Neuron (in vitro differentiated cells): ENCODE results near the gene MISP3.

Experiments used
- H2AFZ ChIP-seq: one replicate; pipeline ENCODE4 v1.6.1; 2013; ENCODE audit warnings: low read depth, mild to moderate bottlenecking, inconsistent platforms, low read length, moderate library complexity
- H3K27me3 ChIP-seq: one replicate; pipeline ENCODE4 v1.6.1; 2013; ENCODE audit warnings: low read length; ENCODE audit not compliant: insufficient read depth
- H3K36me3 ChIP-seq: one replicate; pipeline ENCODE4 v1.6.1; 2013; ENCODE audit warnings: low read length; ENCODE audit not compliant: insufficient read depth
- H3K4me1 ChIP-seq: one replicate; pipeline ENCODE4 v1.6.1; 2013; ENCODE audit warnings: low read length; ENCODE audit not compliant: insufficient read depth
- H3K4me3 ChIP-seq: 2 replicates; pipeline ENCODE4 v1.5.1; 2013; ENCODE audit warnings: mild to moderate bottlenecking, low read length, moderate library complexity
- H3K9me3 ChIP-seq: one replicate; pipeline ENCODE4 v1.6.1; 2013; ENCODE audit warnings: low read length

Gene MISP3

GRCh38 chr19:14091081-14091812 is 18.7 kb downstream of the MISP3 start:
- peak overlapping the region; percentile 58 for H3K4me3 ChIP-seq

GRCh38 chr19:14091813-14092462 is 19.4 kb downstream of the MISP3 start:
- Histone ChIP-seq H3K36me3 (peaks cover 22% of the 10 kb centered on the region), H3K4me3 (peak overlapping the region; percentile 58), H3K27me3 (no peaks in the 10 kb centered on the region), H2AFZ (peak overlapping the region; percentile 46), H3K4me1 (peaks cover 10% of the 10 kb centered on the region), H3K9me3 (peaks cover 7% of the 10 kb centered on the region)

More at GRCh38 chr19:14091081-14091812, 18.7 kb downstream of the MISP3 start:
- peaks cover 7% of the 10 kb centered on the region for H3K9me3 ChIP-seq
- H2AFZ ChIP-seq: peak overlapping the region; percentile 46
- H3K4me1 ChIP-seq: peaks cover 10% of the 10 kb centered on the region
- H3K27me3 ChIP-seq: no peaks in the 10 kb centered on the region
- peaks cover 18% of the 10 kb centered on the region for H3K36me3 ChIP-seq

GRCh38 chr19:14093117-14093823 is 20.7 kb downstream of the MISP3 start:
- no peaks in the 10 kb centered on the region for H3K27me3 ChIP-seq
- H2AFZ ChIP-seq: no peak overlapping the region
- H3K4me1 ChIP-seq: peaks cover 10% of the 10 kb centered on the region
- H3K36me3 ChIP-seq: peaks cover 26% of the 10 kb centered on the region
- no peak overlapping the region for H3K4me3 ChIP-seq
- peaks cover 7% of the 10 kb centered on the region for H3K9me3 ChIP-seq

GRCh38 chr19:14094854-14095253 is 22.3 kb downstream of the MISP3 start:
- no peak overlapping the region for H2AFZ ChIP-seq
- H3K4me1 ChIP-seq: peaks cover 6% of the 10 kb centered on the region
- H3K27me3 ChIP-seq: no peaks in the 10 kb centered on the region
- H3K4me3 ChIP-seq: no peak overlapping the region
- H3K36me3 ChIP-seq: peaks cover 20% of the 10 kb centered on the region
- peaks cover 7% of the 10 kb centered on the region for H3K9me3 ChIP-seq

- H3K4me3 ChIP-seq: no peak overlapping the region
- H3K4me1 ChIP-seq: peaks cover 6% of the 10 kb centered on the region
- no peaks in the 10 kb centered on the region for H3K27me3 ChIP-seq
- H3K9me3 ChIP-seq: peaks cover 7% of the 10 kb centered on the region
- no peak overlapping the region for H2AFZ ChIP-seq
- peaks cover 33% of the 10 kb centered on the region for H3K36me3 ChIP-seq
Observed at GRCh38 chr19:14096272-14096992, 23.8 kb downstream of the MISP3 start.

- no peaks in the 10 kb centered on the region for H3K4me1 ChIP-seq
- H3K27me3 ChIP-seq: no peaks in the 10 kb centered on the region
- H3K9me3 ChIP-seq: peaks cover 7% of the 10 kb centered on the region
- peaks cover 38% of the 10 kb centered on the region for H3K36me3 ChIP-seq
- H2AFZ ChIP-seq: no peak overlapping the region
- H3K4me3 ChIP-seq: no peak overlapping the region
Observed at GRCh38 chr19:14097532-14098151, 25.1 kb downstream of the MISP3 start.

- Histone ChIP-seq H2AFZ (no peak overlapping the region), H3K4me1 (no peaks in the 10 kb centered on the region), H3K36me3 (peaks cover 56% of the 10 kb centered on the region), H3K4me3 (no peak overlapping the region), H3K27me3 (no peaks in the 10 kb centered on the region), H3K9me3 (no peaks in the 10 kb centered on the region)
Observed at GRCh38 chr19:14101003-14101545, 28.5 kb downstream of the MISP3 start.

GRCh38 chr19:14102102-14102696 is 29.6 kb downstream of the MISP3 start:
- no peak overlapping the region for H2AFZ ChIP-seq
- H3K4me1 ChIP-seq: no peaks in the 10 kb centered on the region
- no peaks in the 10 kb centered on the region for H3K9me3 ChIP-seq
- no peaks in the 10 kb centered on the region for H3K27me3 ChIP-seq
- H3K4me3 ChIP-seq: no peak overlapping the region
- H3K36me3 ChIP-seq: peaks cover 52% of the 10 kb centered on the region

- Histone ChIP-seq H3K4me3 (no peak overlapping the region), H3K36me3 (peaks cover 51% of the 10 kb centered on the region), H2AFZ (no peak overlapping the region), H3K27me3 (no peaks in the 10 kb centered on the region), H3K4me1 (no peaks in the 10 kb centered on the region), H3K9me3 (no peaks in the 10 kb centered on the region)
Observed at GRCh38 chr19:14102756-14103155, 30.2 kb downstream of the MISP3 start.

- Histone ChIP-seq H3K4me1 (no peaks in the 10 kb centered on the region), H3K27me3 (no peaks in the 10 kb centered on the region), H2AFZ (no peak overlapping the region), H3K9me3 (no peaks in the 10 kb centered on the region), H3K4me3 (no peak overlapping the region), H3K36me3 (peaks cover 46% of the 10 kb centered on the region)
Observed at GRCh38 chr19:14103310-14103709, 30.7 kb downstream of the MISP3 start.

GRCh38 chr19:14105680-14106079 is 33.1 kb downstream of the MISP3 start:
- H2AFZ ChIP-seq: no peak overlapping the region
- peaks cover 41% of the 10 kb centered on the region for H3K36me3 ChIP-seq
- no peak overlapping the region for H3K4me3 ChIP-seq

GRCh38 chr19:14106840-14107239 is 34.3 kb downstream of the MISP3 start:
- Histone ChIP-seq H3K36me3 (peaks cover 38% of the 10 kb centered on the region), H3K4me1 (no peaks in the 10 kb centered on the region), H2AFZ (no peak overlapping the region), H3K9me3 (no peaks in the 10 kb centered on the region), H3K4me3 (no peak overlapping the region), H3K27me3 (no peaks in the 10 kb centered on the region)

More at GRCh38 chr19:14105680-14106079, 33.1 kb downstream of the MISP3 start:
- Histone ChIP-seq H3K27me3 (no peaks in the 10 kb centered on the region), H3K4me1 (no peaks in the 10 kb centered on the region), H3K9me3 (no peaks in the 10 kb centered on the region)
